Sigmoid colon (tissue), 7 donors: ENCODE measurements around the gene ATXN2. TPM values are rescaled to one million over a fixed set of nuclear protein-coding genes. Genes with fewer than 3 reads are reported as not detected.

Source experiments
- DNase-seq: peaks from one replicate; pipeline ENCODE4 v3.0.0-alpha.2; 2019
- H3K27ac ChIP-seq, 4 donors: fragments of 200-600 bp; sonication (generic); one replicate each; pipeline ENCODE4 v1.5.1; 2016 to 2019; ENCODE audit warnings: mild to moderate bottlenecking in 1 of 4
- H3K27me3 ChIP-seq, 3 donors: fragments of 200-600 bp; sonication (generic); one replicate each; pipeline ENCODE4 v1.5.1; 2019; ENCODE audit warnings: mild to moderate bottlenecking in 1 of 3
- H3K36me3 ChIP-seq, 4 donors: fragments of 200-600 bp; sonication (generic); one replicate each; pipeline ENCODE4 v1.5.1; 2016 to 2019
- H3K4me1 ChIP-seq, 4 donors: fragments of 200-600 bp; sonication (generic); one replicate each; pipeline ENCODE4 v1.5.1; 2017 to 2019
- H3K4me3 ChIP-seq, 4 donors: fragments of 200-600 bp; sonication (generic); one replicate each; pipeline ENCODE4 v1.5.1; 2017 to 2019; ENCODE audit warnings: mild to moderate bottlenecking in 2 of 4, moderate library complexity in 1 of 4
- H3K9me3 ChIP-seq, 4 donors: fragments of 200-600 bp in 3 of 4; sonication (generic) in 3 of 4; one replicate each; pipeline versions ENCODE4 v1.5.1 to v1.6.1; 2013 to 2019
- EP300 ChIP-seq, 4 donors: sonication (generic); formaldehyde crosslinking; IDR thresholded peaks; one replicate each; pipeline ENCODE4 v1.6.1; 2017; ENCODE audit warnings: antibody characterized with exemption in 4 of 4
- POLR2A ChIP-seq, 2 donors: fragments of 450-650 bp; IDR thresholded peaks; one replicate each; pipeline ENCODE4 v1.6.1; 2016; ENCODE audit warnings: antibody characterized with exemption in 2 of 2, mild to moderate bottlenecking in 2 of 2, moderate library complexity in 2 of 2
- POLR2AphosphoS5 ChIP-seq, 4 donors: sonication (generic); formaldehyde crosslinking; IDR thresholded peaks; one replicate each; pipeline ENCODE4 v1.6.1; 2017; ENCODE audit warnings: antibody characterized with exemption in 4 of 4
- WGBS, 2 donors: extraction: QIAGEN DNeasy Blood & Tissue Kit; methylation state at CpG; one replicate each; pipeline ENCODE4 v1.1.7; 2013; 5-methylcytosine and 5-hydroxymethylcytosine counted together
- intact Hi-C: fragments of 100-400 bp; cut with DNase I; formaldehyde crosslinking; loops from one replicate; pipeline ENCODE4 v1.15.1; 2023
- polyA plus RNA-seq, 3 donors: library from polyadenylated mRNA; stranded (reverse); fragments of 200-250 nt; gene quantifications; one replicate each; pipeline ENCODE4 v1.2.3, GENCODE V29; 2013
- total RNA-seq, 4 donors: library from RNA; depleted of rRNA; stranded (reverse); fragments of >200 nt; gene quantifications; one replicate each; pipeline ENCODE4 v1.1.0, GENCODE V29; 2016
- TF ChIP-seq, protein P1 (sequence below), 4 experiments: fragments of 450-650 bp in 3 of 4; fragments of 200-600 bp in 1 of 4; IDR thresholded peaks; one replicate each; pipeline ENCODE4 v1.5.1; 2016 to 2019; ENCODE audit warnings: antibody characterized with exemption in 4 of 4, mild to moderate bottlenecking in 3 of 4, moderate library complexity in 2 of 4
- donor health status: healthy with polysubstance abuse.
- donor health status: Bipolar disorder and iron deficiency.
- donor health status: healthy.

ATXN2 gene
- total and polyA plus RNA-seq, 7 donors = 6.5 to 119 (median 42.5) TPM

DNA sequence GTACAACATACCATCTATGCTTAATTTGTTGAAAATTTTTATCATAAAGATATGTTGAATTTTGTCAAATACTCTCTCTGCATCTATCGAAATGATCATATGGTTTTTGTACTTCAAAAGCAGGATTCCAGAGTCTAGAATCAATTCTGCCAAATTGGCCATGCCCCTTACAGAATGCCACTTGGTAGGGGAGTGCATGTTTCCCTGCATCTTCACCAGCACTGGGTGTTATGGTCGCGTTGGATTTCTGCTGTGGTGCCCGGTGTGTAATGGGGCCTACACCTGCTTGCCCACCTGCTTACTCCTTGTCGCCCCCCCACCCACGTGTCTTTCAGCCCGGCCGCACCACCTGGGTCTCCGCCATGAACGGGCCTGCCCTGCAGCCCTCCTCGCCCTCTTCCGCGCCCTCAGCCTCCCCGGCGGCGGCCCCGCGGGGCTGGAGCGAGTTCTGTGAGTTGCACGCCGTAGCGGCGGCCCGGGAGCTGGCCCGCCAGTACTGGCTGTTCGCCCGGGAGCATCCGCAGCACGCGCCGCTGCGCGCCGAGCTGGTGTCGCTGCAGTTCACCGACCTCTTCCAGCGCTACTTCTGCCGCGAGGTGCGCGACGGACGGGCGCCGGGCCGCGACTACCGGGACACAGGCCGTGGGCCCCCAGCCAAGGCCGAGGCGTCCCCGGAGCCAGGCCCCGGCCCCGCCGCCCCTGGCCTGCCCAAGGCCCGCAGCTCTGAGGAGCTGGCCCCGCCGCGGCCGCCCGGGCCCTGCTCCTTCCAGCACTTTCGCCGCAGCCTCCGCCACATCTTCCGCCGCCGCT, 181.1 kb downstream of the ATXN2 start:
- WGBS, 2 donors = 96 to 97% methylated on average over 67 of the region's 67 CpGs
- Histone ChIP-seq H3K4me3 (no peak overlapping the region), H3K9me3 (no peaks in the 10 kb centered on the region), H3K27me3 (no peaks in the 10 kb centered on the region), H3K4me1 (peaks cover 0 to 13% (median 6%) of the 10 kb centered on the region in 4 donors), H3K36me3 (peaks cover 3 to 34% (median 14%) of the 10 kb centered on the region in 4 donors), H3K27ac (no peak overlapping the region)
- intact Hi-C loops = no loop called here
- TF ChIP-seq POLR2A (IDR thresholded peaks at IDR 0.05) (no peak), POLR2AphosphoS5 (IDR thresholded peaks at IDR 0.05) (no peak), EP300 (IDR thresholded peaks at IDR 0.05) (no peak)
- TF ChIP-seq, protein P1, sequence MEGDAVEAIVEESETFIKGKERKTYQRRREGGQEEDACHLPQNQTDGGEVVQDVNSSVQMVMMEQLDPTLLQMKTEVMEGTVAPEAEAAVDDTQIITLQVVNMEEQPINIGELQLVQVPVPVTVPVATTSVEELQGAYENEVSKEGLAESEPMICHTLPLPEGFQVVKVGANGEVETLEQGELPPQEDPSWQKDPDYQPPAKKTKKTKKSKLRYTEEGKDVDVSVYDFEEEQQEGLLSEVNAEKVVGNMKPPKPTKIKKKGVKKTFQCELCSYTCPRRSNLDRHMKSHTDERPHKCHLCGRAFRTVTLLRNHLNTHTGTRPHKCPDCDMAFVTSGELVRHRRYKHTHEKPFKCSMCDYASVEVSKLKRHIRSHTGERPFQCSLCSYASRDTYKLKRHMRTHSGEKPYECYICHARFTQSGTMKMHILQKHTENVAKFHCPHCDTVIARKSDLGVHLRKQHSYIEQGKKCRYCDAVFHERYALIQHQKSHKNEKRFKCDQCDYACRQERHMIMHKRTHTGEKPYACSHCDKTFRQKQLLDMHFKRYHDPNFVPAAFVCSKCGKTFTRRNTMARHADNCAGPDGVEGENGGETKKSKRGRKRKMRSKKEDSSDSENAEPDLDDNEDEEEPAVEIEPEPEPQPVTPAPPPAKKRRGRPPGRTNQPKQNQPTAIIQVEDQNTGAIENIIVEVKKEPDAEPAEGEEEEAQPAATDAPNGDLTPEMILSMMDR (IDR thresholded peaks at IDR 0.05) = no peak
- no peak for DNase-seq

DNA sequence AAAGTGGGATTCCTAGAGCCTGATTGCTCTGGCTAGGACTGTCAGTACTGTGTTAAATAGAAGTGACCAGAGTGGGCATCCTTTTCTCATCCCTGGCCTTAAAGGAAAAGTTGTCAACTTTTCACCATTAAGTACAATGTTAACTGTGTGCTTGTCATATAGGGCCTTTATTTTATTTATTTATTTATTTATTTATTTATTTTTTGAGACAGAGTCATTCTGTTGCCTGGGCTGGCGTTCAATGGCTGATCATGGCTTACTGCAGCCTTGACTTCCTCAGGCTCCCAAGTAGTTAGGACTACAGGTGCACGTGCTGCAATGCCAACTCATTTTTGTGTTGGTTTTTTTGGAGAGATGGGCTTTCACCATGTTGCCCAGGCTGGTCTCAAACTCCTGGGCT, 181.8 kb downstream of the ATXN2 start:
- no peak for DNase-seq
- Histone ChIP-seq H3K27me3 (no peaks in the 10 kb centered on the region), H3K36me3 (peaks cover 3 to 34% (median 14%) of the 10 kb centered on the region in 4 donors), H3K9me3 (no peaks in the 10 kb centered on the region), H3K4me1 (peaks cover 0 to 18% (median 6%) of the 10 kb centered on the region in 4 donors), H3K27ac (no peak overlapping the region), H3K4me3 (no peak overlapping the region)
- TF ChIP-seq POLR2AphosphoS5 (IDR thresholded peaks at IDR 0.05) = no peak
- TF ChIP-seq, protein P1 (IDR thresholded peaks at IDR 0.05) = no peak
- no peak for TF ChIP-seq EP300 (IDR thresholded peaks at IDR 0.05)
- TF ChIP-seq POLR2A (IDR thresholded peaks at IDR 0.05) = no peak
- intact Hi-C loops = no loop called here
- WGBS, 2 donors = 91 to 92% methylated on average over 2 of the region's 2 CpGs

DNA sequence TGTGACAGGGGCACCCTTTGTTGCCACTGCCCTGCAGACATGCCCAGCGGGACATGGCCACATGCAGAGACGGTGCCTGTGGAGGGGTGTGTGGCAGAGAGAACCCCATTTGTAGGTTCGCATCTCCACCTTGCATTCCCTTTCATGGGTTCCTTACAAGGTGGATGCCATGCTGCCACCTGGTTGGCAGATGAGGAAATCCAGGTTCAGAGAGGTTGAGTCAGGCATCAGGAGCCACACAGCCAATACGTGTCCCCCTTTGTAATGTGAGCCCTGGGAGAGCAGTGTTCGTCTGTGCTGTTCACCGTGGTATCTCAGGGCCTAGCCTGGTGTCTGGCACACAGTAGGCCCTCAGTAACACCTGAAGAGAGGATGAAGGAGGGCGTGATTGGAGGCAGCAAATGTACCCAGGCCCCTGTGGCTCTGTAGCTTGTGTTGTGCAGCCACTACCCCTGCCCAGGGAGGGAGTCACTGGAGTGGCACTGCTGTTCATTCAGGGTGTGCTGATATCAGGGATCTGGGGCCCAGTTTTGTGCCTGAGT, 184.3 kb downstream of the ATXN2 start:
- WGBS, 2 donors = 90 to 97% methylated on average over 7 of the region's 7 CpGs
- H3K27me3 ChIP-seq = no peaks in the 10 kb centered on the region
- peaks cover 0 to 43% (median 22%) of the 10 kb centered on the region in 4 donors for H3K4me1 ChIP-seq

DNA sequence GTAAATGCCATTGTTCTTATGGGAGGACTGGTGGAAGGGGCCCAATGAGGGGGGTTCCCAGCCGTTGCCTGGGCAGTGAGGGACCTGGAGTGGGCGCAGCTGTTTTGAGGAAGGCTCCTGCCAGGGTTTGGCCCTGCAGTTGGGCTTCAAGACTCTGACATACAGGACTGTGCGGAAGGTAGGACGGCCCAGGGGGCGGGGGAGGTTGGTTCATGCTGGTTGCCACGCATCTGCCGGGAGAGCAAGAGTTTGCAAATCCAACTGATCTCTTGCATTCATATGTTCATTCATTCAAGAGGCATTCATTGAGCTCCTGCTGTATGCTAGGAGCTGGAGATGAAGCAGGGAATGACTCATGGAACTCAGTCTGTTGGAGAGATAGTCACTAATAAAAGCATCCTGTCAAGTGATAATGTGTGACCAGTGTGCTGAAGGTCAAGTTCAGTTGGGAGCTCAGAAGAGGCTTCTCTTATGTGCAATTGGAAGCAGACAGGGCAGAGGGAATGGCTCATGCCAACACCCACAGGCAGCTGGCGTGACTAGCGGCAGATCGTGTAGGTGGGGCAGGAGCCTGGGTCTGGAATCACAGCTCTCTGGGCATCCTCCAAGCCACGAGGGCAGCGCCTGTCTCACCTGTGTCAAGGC, 185.6 kb downstream of the ATXN2 start:
- Histone ChIP-seq H3K27ac (peak overlapping the region in 1 of 4 donors; percentile 11), H3K4me1 (peaks cover 0 to 55% (median 33%) of the 10 kb centered on the region in 4 donors), H3K9me3 (no peaks in the 10 kb centered on the region), H3K4me3 (no peak overlapping the region), H3K27me3 (no peaks in the 10 kb centered on the region), H3K36me3 (peaks cover 0 to 8% (median 4%) of the 10 kb centered on the region in 4 donors)
- WGBS, 2 donors = 55 to 77% methylated on average over 12 of the region's 12 CpGs
- no peak for TF ChIP-seq EP300 (IDR thresholded peaks at IDR 0.05)
- TF ChIP-seq, protein P1 (IDR thresholded peaks at IDR 0.05) = no peak
- no peak for TF ChIP-seq POLR2A (IDR thresholded peaks at IDR 0.05)
- TF ChIP-seq POLR2AphosphoS5 (IDR thresholded peaks at IDR 0.05) = no peak
- intact Hi-C loops = no loop called here
- DNase-seq = no peak

More for the DNA sequence above, 184.3 kb downstream of the ATXN2 start:
- Histone ChIP-seq H3K4me3 (no peak overlapping the region), H3K9me3 (no peaks in the 10 kb centered on the region), H3K27ac (no peak overlapping the region), H3K36me3 (peaks cover 1 to 20% (median 9%) of the 10 kb centered on the region in 4 donors)
- intact Hi-C loops = no loop called here
- TF ChIP-seq POLR2AphosphoS5 (IDR thresholded peaks at IDR 0.05) = no peak
- TF ChIP-seq EP300 (IDR thresholded peaks at IDR 0.05) = no peak
- TF ChIP-seq POLR2A (IDR thresholded peaks at IDR 0.05) = no peak
- TF ChIP-seq, protein P1 (IDR thresholded peaks at IDR 0.05) = no peak
- no peak for DNase-seq
